ENCODE data around the gene IDUA.

- TF ChIP-seq CTCF (IDR thresholded peaks at IDR 0.05) (no peak), POLR2A (IDR thresholded peaks at IDR 0.05; ENCODE audit: low read depth) (no peak), POLR2AphosphoS5 (IDR thresholded peaks at IDR 0.05) (no peak), EP300 (IDR thresholded peaks at IDR 0.05) (no peak)
Measured at GRCh38 chr4:1012034-1012739, 25.3 kb downstream of the IDUA start.
